NCI-H2227 (cell line): ENCODE data around the gene IGSF11.
"Not testable (repeated sequence)": the region's sequence is repeated elsewhere in the genome, so short reads cannot be mapped to it uniquely, and the experiment has no call there.

Source experiments
- DNase-seq: peaks from one replicate; lab custom pipeline; 2025; ENCODE audit not compliant: unreplicated experiment; lab: John Stamatoyannopoulos, UW

Gene IGSF11

DNA sequence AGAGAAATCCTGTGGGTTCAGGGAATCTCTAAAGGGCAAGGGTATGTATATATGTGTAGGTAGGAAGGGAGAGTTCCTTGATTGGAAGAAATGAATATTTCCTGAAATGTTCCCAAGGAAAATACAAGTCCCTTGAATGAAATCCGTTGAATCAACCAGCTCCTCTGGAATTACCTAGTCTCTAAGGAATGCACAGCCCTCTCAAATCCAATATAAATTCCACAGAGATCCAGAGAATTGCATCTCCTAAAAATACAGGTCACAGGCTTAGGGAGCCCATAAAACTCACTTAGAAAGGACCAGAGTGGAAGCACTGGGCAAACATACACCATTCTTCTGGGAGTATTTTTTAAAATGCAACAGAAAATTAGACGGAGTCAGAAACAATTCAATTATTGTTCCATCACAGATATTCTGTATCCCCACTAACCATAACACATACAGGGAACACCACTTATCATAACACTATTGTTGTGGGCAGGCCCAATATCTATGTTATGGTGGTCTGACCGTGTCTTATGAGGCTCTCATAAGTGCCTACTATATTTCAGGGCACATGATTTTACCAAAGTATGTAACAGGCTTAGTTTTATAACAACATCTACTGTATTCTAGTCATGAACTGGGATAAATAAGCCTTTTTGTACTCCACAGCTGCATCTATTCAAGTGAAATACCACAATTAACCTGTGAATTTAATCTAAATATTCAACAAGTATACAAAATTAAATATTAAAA is 43.7 kb downstream of the IGSF11 start:
- DNase-seq = no peak

DNA sequence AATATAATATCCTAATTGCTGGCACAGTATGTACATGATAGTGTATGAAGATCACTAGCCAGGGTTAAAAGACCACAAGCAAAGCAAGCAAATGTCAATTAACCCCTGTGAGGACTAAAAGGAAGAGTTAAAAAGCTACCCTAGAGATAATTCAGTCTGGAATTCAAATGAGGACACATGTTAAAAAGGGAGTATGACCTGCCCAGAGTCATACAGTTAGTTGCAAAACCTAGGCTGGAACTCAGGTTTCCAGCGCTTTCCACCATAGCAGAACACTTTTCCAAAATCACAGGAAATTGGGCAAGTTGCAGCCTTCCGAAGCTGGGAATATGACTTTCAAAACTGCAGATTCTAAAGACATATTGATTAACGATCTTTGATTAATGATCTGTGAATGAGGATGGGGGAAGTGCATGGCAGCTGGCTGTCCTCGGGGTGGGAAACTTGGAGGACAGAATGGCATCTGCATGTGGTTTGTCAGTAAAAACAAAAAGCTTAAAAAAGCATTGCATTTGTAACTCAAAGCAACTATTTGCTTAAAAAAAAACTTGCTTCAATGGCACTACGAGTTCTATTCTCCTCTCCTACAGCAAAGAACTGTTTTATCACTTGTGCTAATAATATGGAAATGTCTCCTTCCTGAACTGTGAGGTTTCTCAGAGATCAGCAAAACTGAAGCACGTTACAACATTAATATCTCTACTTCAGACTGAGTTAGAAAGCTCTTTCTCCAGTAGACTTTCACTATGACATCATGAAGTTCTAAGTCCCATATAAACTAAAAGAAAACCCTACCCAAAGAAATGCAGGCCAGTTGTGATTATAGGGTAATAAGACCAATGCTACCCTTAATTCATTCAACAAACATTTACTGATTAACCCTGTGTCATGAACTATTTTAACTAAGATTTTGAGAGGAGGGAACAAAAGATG is 46.2 kb downstream of the IGSF11 start:
- DNase-seq = no peak

DNA sequence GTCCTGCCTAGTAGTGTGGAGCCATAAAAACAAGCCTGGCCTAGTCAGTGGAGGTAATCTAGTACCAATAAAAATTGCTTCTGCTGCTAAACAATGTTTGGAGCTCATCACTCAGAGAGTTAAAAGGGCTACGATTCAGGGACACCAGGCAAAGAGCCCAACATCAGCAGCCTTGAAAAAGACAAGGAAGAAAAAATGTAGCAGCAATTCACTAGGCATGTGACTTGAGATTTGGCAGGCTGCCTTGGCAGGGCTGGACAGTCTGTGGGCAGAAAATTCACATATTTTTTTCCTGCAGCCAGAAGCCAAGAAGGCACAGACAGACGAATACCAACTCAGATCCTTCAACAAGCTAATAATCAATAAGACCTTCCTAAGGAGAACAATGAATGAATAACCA is 47.2 kb downstream of the IGSF11 start:
- DNase-seq = no peak

DNA sequence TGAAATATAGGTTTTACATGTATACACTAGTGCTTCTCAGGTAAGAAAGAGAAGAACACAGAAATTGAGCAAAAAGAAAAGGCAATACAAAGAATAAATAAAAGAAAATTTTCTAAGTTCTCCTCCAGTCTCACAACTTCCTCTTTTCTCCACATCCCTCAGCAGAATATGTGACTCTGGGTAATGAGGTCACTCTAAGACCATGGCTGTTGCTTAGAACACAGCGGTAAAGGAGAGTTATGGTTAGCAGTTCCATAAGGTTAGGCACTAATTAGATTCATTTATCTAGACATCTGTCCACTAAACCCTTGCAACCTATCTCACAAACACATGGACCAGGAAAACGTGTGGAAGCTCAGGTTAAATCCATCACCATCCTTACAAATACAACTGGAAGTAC is 47.9 kb downstream of the IGSF11 start:
- no peak for DNase-seq

- no peak for DNase-seq
Measured at GRCh38 chr3:118984699-118985098, 49.9 kb downstream of the IGSF11 start.

- no peak for DNase-seq
Measured at GRCh38 chr3:118981494-118982134, 53.0 kb downstream of the IGSF11 start.

- DNase-seq = no peak
Measured at GRCh38 chr3:118980832-118981231, 53.8 kb downstream of the IGSF11 start.

DNA sequence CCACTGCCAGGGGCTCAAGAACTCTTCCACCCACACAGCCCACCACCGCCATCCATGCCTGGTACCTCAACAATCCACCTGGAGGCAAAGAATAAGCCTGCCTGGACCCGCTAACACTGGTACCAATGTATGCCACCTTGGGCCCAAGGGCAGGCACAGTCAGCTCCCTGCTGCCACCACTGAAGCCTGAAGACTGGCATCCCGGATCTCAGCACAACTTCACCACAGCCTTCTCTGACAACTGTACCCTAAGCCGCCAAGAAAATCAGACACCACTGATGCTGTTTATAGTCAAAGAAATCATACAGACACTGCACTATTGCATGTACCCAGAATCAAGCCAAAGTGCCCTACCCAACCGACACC is 56.3 kb downstream of the IGSF11 start:
- DNase-seq = no peak

DNA sequence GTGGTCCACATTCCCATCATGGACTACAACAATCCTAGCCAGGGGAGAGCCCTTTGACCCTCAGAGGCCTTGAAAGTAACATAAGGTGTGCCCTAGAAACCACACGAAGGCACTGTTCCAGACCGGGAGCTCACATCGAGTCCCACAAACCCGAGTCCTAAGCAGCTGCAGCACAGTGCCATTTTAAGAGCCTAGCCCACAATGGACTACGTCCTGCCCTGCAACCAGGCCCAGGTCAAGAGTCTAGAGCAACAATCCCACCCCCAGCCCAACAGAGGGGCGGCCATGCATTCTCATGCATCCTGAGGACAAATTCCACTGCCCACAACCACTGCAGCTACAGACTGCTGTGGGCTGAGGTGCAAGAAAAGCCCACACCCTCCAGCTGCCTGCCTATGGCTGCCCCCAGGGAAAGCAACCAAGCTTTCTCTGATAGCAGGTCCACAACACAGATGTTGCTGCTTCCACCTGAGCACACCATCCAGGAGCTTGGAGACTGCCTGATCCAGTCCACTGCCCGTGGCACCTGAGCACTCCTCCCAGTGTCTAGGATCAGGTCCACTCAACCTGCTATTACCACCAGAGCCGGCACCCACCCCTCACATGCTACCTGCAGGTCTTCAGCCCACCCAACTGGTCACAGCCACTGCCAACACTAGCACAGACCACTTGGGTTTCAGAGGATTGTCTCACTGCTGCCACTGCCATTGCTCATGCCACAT is 56.8 kb downstream of the IGSF11 start:
- DNase-seq = no peak

GRCh38 chr3:118977118-118977517 is 57.5 kb downstream of the IGSF11 start:
- DNase-seq = no peak

- DNase-seq = not testable (repeated sequence)
Measured at GRCh38 chr3:118975476-118975875, 59.2 kb downstream of the IGSF11 start.

DNA sequence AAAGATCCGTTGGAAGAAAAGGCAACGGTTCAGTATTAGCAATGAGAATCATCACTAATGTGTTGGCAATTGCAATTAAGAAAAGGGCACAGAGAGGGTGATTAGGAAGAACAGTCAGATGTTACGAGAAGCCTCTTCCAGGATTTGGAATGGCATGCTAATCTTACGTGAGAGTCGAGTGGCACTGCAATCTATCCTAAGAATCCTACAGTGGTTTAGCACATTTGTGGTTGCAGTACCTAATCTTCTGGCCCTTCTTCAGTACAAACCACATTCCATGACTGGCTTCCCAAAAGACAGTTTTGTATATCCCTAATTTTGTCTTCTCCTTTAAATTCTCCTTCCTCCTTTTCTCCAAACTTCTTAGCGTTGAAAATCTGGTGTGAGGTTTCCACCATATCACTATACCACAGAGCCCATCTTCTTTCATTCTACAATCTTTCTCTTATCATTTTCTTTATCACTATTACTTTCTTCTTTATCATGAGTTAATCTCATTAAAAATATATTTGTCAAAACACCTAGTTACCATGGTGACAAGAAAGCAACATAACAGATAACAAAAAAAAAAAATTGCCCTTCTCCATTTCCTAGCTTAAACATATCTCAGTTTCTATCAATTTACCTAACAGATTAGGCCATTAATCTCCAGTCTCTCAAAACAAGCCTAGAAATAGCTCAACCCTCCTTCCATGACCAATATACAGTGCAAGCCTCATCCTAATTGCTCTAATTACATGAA is 60.1 kb downstream of the IGSF11 start:
- DNase-seq = no peak

DNA sequence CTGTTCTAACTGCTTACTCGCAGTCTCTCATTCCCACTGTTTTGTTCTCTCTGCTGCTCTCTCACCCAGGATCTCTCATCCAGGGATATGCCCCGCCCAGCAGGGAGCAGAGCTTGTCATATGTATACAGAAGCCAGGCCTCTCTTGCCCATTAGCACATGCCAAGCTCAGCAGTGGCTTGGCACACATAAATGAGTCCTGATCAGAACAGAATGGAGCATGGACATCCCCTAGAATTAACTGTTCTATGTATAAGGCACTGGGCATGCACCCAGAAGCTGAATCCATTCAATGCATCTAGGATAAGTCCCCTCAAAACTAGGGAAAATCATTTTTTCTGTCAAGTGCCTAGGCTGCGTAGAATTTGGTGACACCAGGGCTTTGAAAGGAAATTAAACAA is 61.6 kb downstream of the IGSF11 start:
- no peak for DNase-seq

GRCh38 chr3:118970819-118971218 is 63.8 kb downstream of the IGSF11 start:
- no peak for DNase-seq

- no peak for DNase-seq
Measured at GRCh38 chr3:118968640-118969039, 66.0 kb downstream of the IGSF11 start.

DNA sequence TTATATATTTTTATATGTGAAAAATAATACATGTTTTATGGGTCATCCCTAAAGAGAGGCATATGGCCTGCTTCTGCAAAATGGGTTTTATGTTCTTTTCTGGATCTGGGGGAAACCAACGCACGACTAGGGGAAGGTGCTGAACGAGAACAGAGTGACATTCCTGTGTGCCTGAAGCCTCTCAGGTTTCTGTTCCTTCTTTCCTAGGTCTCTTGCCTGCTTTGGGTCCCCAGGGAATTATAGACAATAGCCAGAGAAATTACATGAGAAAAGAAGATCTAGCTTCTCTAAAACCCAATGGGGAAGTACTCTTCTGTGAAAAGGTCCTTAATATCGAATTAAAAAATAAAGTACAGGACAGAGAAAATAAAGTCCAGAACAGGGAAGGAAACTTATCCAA is 66.5 kb downstream of the IGSF11 start:
- no peak for DNase-seq

GRCh38 chr3:118966700-118967099 is 67.9 kb downstream of the IGSF11 start:
- DNase-seq = no peak

- DNase-seq = no peak
Measured at GRCh38 chr3:118963711-118964110, 70.9 kb downstream of the IGSF11 start.

DNA sequence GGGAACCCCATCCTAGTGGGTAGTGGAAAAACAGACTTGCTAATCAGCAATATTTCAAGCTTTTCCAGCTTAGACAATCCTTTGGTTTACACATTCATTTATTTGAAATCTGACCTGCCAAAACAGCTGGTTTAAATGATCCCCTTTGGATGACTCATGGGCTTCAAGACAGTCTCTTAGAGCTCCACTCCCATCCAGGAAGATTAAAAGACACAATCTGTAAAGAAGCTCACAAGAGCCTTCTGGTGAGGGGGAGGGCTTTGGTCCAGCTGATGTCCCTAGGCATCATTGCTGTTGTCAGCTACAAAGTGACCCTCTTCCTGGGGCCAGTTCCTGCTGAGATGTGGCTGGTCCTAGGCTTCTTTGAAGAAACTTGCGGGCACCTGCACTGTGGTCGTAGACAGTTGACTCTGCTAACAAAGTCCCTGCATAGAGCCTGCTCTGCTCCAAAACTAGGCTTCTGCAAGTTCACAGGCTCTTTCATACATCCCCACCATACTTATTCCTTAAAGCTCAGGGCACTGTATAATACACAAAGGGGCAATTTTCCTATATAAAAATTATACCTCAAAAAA is 73.7 kb downstream of the IGSF11 start:
- no peak for DNase-seq

DNA sequence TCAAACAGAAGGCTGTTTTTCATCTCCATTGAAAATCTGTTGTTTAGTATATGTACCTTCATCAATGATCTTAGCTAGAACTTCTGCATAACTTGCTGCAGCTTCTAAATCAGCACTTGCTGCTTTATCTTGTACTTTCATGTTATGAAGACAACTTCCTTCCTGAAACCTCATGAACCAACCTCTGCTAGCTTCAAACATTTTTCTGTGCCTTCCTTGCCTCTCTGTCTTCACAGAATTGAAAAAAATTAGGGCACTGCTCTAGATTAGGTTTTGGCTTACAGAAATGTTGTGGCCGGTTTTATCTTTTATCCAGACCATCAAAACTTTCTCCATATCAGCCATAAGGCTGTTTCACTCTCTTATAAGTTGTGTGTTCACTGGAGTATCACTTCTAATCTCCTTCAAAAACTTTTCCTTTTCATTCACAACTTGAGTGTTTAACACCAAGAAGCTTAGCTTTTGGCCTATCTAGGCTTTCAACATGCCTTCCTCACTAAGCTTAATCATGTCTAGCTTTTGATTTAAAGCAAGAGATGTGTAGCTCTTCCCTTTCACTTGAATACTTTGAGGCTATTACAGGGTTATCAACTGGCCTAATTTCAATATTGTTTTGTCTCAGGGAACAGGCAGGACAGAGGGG is 78.6 kb downstream of the IGSF11 start:
- no peak for DNase-seq
